ENCODE measurements around the gene ARMC3. TPM values are rescaled to one million over a fixed set of nuclear protein-coding genes. Genes with fewer than 3 reads are reported as not detected.

The ARMC3 gene
- polyA plus RNA-seq, 3 donors: not detected

GRCh38 chr10:23080262-23080661 is 152.4 kb downstream of the ARMC3 start:
- Histone ChIP-seq H3K9ac (ENCODE audit: insufficient read depth, low read length, poor library complexity, severe bottlenecking) (no peak overlapping the region), H3K36me3 (replicated peaks in 1 of 2; ENCODE audit: control insufficient read depth in 1 of 2, insufficient read depth in 2 of 2, low read length in 2 of 2) (no peaks in the 10 kb centered on the region), H3K79me2 (ENCODE audit: insufficient read depth, low read length) (no peaks in the 10 kb centered on the region), H4K20me1 (ENCODE audit: insufficient read depth, low read length) (no peaks in the 10 kb centered on the region), H3K4me2 (replicated peaks; ENCODE audit: extremely low read depth, low read length, poor library complexity, severe bottlenecking) (no peak overlapping the region), H3K4me3 (replicated peaks in 1 of 3; ENCODE audit: low read depth in 2 of 3, low read length in 3 of 3) (no peak overlapping the region), H3K9me3 (replicated peaks in 1 of 2; ENCODE audit: control insufficient read depth in 1 of 2, insufficient read depth in 1 of 2, low read length in 2 of 2) (no peaks in the 10 kb centered on the region), H3K4me1 (ENCODE audit: control insufficient read depth in 1 of 2, insufficient read depth in 2 of 2, low read length in 2 of 2) (no peaks in the 10 kb centered on the region), H3K27ac (ENCODE audit: low read depth in 1 of 2, low read length in 2 of 2) (no peak overlapping the region), H2AFZ (ENCODE audit: insufficient read depth, low read depth, low read length, poor library complexity, severe bottlenecking) (no peak overlapping the region), H3K27me3 (ENCODE audit: control insufficient read depth in 2 of 2, insufficient read depth in 2 of 2, low read length in 2 of 2) (peaks cover 0 to 16% of the 10 kb centered on the region in 2 donors)
- Mint-ChIP-seq H3K9me3 (peaks cover 0 to 2% (median 0%) of the 10 kb centered on the region in 7 donors), H3K36me3 (no peaks in the 10 kb centered on the region), H3K4me3 (peak overlapping the region in 1 of 2 donors; percentile 32), H3K27me3 (ENCODE audit: low read depth in 3 of 3) (peaks cover 16 to 21% (median 16%) of the 10 kb centered on the region in 3 donors), H3K4me1 (no peaks in the 10 kb centered on the region), H3K27ac (no peak overlapping the region)
- intact Hi-C loops (cut with micrococcal nuclease): no loop called here
- no peak for TF ChIP-seq CTCF (IDR thresholded peaks at IDR 0.05)
- 72% methylated on average over 3 of the region's 7 CpGs for WGBS (ENCODE audit: insufficient coverage)
- DNase-seq: no peak

DNA sequence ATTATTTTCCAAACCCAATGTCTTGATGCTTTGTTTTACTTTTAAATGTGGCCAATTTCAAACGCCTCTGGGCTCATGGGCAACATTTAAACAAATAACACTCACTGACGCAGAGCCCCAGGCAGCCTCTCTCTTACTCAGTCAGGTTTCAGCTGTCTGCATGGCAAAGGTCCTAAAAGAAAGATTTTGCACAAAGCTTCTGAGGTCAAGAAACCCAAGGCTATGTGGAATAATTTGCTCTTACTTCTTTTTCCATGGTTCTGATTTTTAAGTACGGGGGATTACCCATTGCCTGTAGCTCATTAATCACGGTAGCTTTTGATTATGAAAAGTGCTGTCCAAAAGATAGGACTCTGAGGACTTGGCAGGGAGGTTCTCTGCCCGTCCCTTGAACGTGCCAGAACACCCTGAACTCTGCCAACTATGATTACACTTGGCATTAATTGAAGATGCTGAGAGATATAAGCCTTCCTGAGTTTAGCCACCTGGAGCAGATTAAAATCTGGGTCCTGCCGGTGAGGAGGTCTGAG is 153.4 kb downstream of the ARMC3 start:
- Histone ChIP-seq H3K4me2 (replicated peaks; ENCODE audit: extremely low read depth, low read length, poor library complexity, severe bottlenecking) (no peak overlapping the region), H3K9me3 (replicated peaks in 1 of 2; ENCODE audit: control insufficient read depth in 1 of 2, insufficient read depth in 1 of 2, low read length in 2 of 2) (no peaks in the 10 kb centered on the region), H3K27ac (ENCODE audit: low read depth in 1 of 2, low read length in 2 of 2) (no peak overlapping the region), H4K20me1 (ENCODE audit: insufficient read depth, low read length) (no peaks in the 10 kb centered on the region), H3K4me3 (replicated peaks in 1 of 3; ENCODE audit: low read depth in 2 of 3, low read length in 3 of 3) (no peak overlapping the region), H2AFZ (ENCODE audit: insufficient read depth, low read depth, low read length, poor library complexity, severe bottlenecking) (no peak overlapping the region), H3K4me1 (ENCODE audit: control insufficient read depth in 1 of 2, insufficient read depth in 2 of 2, low read length in 2 of 2) (no peaks in the 10 kb centered on the region), H3K79me2 (ENCODE audit: insufficient read depth, low read length) (no peaks in the 10 kb centered on the region), H3K9ac (ENCODE audit: insufficient read depth, low read length, poor library complexity, severe bottlenecking) (no peak overlapping the region), H3K36me3 (replicated peaks in 1 of 2; ENCODE audit: control insufficient read depth in 1 of 2, insufficient read depth in 2 of 2, low read length in 2 of 2) (no peaks in the 10 kb centered on the region), H3K27me3 (ENCODE audit: control insufficient read depth in 2 of 2, insufficient read depth in 2 of 2, low read length in 2 of 2) (peaks cover 0 to 16% of the 10 kb centered on the region in 2 donors)
- Mint-ChIP-seq H3K4me1 (no peaks in the 10 kb centered on the region), H3K27ac (peak overlapping the region in 1 of 7 donors; percentile 47), H3K4me3 (no peak overlapping the region), H3K9me3 (peaks cover 0 to 2% (median 0%) of the 10 kb centered on the region in 7 donors), H3K36me3 (no peaks in the 10 kb centered on the region), H3K27me3 (ENCODE audit: low read depth in 3 of 3) (peaks cover 16 to 21% (median 16%) of the 10 kb centered on the region in 3 donors)
- TF ChIP-seq CTCF (IDR thresholded peaks at IDR 0.05): no peak
- intact Hi-C loops (cut with micrococcal nuclease): no loop called here
- DNase-seq: no peak
- 93% methylated on average over 3 of the region's 7 CpGs for whole genome bisulfite sequencing (ENCODE audit: insufficient coverage)
